GM23248 (cell line): ENCODE measurements around the gene SPTBN5. TPM values are rescaled to one million over a fixed set of nuclear protein-coding genes. Genes with fewer than 3 reads are reported as not detected.

Source experiments
- DNase-seq: peaks from one replicate; pipeline ENCODE4 v3.0.0-alpha.2; 2015
- H2AFZ ChIP-seq: fragments of 200-600 bp; sonication (generic); 2 replicates; pipeline ENCODE4 v1.6.1; 2016; ENCODE audit warnings: antibody characterized with exemption
- H3F3A ChIP-seq: fragments of 200-600 bp; sonication (generic); 2 replicates; pipeline ENCODE4 v1.6.1; 2016; ENCODE audit warnings: mild to moderate bottlenecking, antibody characterized with exemption, mixed run types; ENCODE audit not compliant: insufficient read depth
- H3K27ac ChIP-seq: fragments of 200-600 bp; sonication (generic); 2 replicates; pipeline ENCODE4 v1.5.1; 2016; ENCODE audit warnings: mild to moderate bottlenecking
- H3K27me3 ChIP-seq: fragments of 200-600 bp; sonication (generic); replicated peaks from 2 replicates; pipeline ENCODE4 v1.6.1; 2016; ENCODE audit warnings: mild to moderate bottlenecking; ENCODE audit not compliant: insufficient read depth
- H3K36me3 ChIP-seq: fragments of 200-600 bp; sonication (generic); 2 replicates; pipeline ENCODE4 v1.6.1; 2016; ENCODE audit warnings: low read depth, mild to moderate bottlenecking
- H3K4me1 ChIP-seq: fragments of 200-600 bp; sonication (generic); 2 replicates; pipeline ENCODE4 v1.6.1; 2016; ENCODE audit warnings: mild to moderate bottlenecking; ENCODE audit not compliant: insufficient read depth
- H3K4me2 ChIP-seq: fragments of 200-600 bp; sonication (generic); one replicate; pipeline ENCODE4 v1.6.1; 2016; ENCODE audit warnings: mild to moderate bottlenecking; ENCODE audit not compliant: unreplicated experiment
- H3K4me3 ChIP-seq: fragments of 200-600 bp; sonication (generic); 2 replicates; pipeline ENCODE4 v1.5.1; 2016; ENCODE audit warnings: mild to moderate bottlenecking
- H3K79me2 ChIP-seq: fragments of 200-600 bp; sonication (generic); 2 replicates; pipeline ENCODE4 v1.6.1; 2016; ENCODE audit warnings: mild to moderate bottlenecking; ENCODE audit not compliant: insufficient read depth
- H3K9ac ChIP-seq: fragments of 200-600 bp; sonication (generic); 2 replicates; pipeline ENCODE4 v1.6.1; 2016; ENCODE audit warnings: mild to moderate bottlenecking
- H3K9me2 ChIP-seq: fragments of 200-600 bp; sonication (generic); 2 replicates; pipeline ENCODE4 v1.6.1; 2016; ENCODE audit warnings: mixed run types, mild to moderate bottlenecking, moderate library complexity; ENCODE audit not compliant: insufficient read depth
- H3K9me3 ChIP-seq: fragments of 200-600 bp; sonication (generic); one replicate; pipeline ENCODE4 v1.6.1; 2017; ENCODE audit warnings: low read depth
- H4K20me1 ChIP-seq: fragments of 200-600 bp; sonication (generic); 2 replicates; pipeline ENCODE4 v1.6.0; 2016; ENCODE audit not compliant: insufficient read depth
- EZH2 ChIP-seq: fragments of 200-600 bp; sonication (generic); IDR thresholded peaks from 2 replicates; pipeline ENCODE4 v1.6.1; 2018; ENCODE audit warnings: antibody characterized with exemption, mild to moderate bottlenecking; ENCODE audit not compliant: insufficient read depth, poor library complexity, severe bottlenecking
- EZH2phosphoT487 ChIP-seq: fragments of 200-600 bp; sonication (generic); IDR thresholded peaks from 2 replicates; pipeline ENCODE4 v1.6.1; 2018; ENCODE audit warnings: antibody characterized with exemption, moderate library complexity, mild to moderate bottlenecking, low read depth; ENCODE audit not compliant: insufficient read depth
- WGBS, 2 experiments: methylation state at CpG; one replicate each; pipeline ENCODE4 v1.1.6; 2015 to 2017; ENCODE audit warnings: low lambda C conversion rate in 2 of 2, low coverage in 1 of 2; ENCODE audit errors: missing lambda C conversion rate in 2 of 2; 5-methylcytosine and 5-hydroxymethylcytosine counted together
- in situ Hi-C: fragments of 300-500 bp; cut with MboI; formaldehyde crosslinking; loops from 2 replicates; pipeline ENCODE4 v1.15.0; 2020
- polyA plus RNA-seq: library from polyadenylated mRNA; unstranded; fragments of >200 nt; fragmentation: Nextera tagmentation; extraction: Ambion mirVana; gene quantifications from 2 replicates; pipeline ENCODE4 v1.2.1, GENCODE V29; 2016
- total RNA-seq: library from RNA; depleted of rRNA; stranded (reverse); fragments of >200 nt; shearing (Covaris generic); gene quantifications from 2 replicates; pipeline ENCODE4 v1.2.3, GENCODE V29; 2014

The SPTBN5 gene
- total and polyA plus RNA-seq, 2 experiments from 2014 or later = 0.03 to 0.11 TPM

- in situ Hi-C loops = no loop called here
- Histone ChIP-seq H3F3A (no peaks in the 10 kb centered on the region), H3K4me3 (no peak overlapping the region), H3K4me1 (no peaks in the 10 kb centered on the region), H3K9me2 (no peaks in the 10 kb centered on the region), H3K36me3 (no peaks in the 10 kb centered on the region), H3K9ac (no peak overlapping the region), H3K4me2 (no peak overlapping the region), H4K20me1 (no peaks in the 10 kb centered on the region), H3K27me3 (no peaks in the 10 kb centered on the region), H3K27ac (no peak overlapping the region), H3K79me2 (no peaks in the 10 kb centered on the region), H3K9me3 (no peaks in the 10 kb centered on the region), H2AFZ (no peak overlapping the region)
- 82 to 92% methylated on average over 12 of the region's 12 CpGs for WGBS, 2 experiments
- no peak for DNase-seq
- no peak for TF ChIP-seq EZH2phosphoT487
- no peak for TF ChIP-seq EZH2
Measured at GRCh38 chr15:41856716-41857115, 37.1 kb downstream of the SPTBN5 start.

GRCh38 chr15:41856262-41856661 is 37.6 kb downstream of the SPTBN5 start:
- Histone ChIP-seq H2AFZ (no peak overlapping the region), H3K9ac (no peak overlapping the region), H3K4me3 (no peak overlapping the region), H3K9me3 (no peaks in the 10 kb centered on the region), H3K27ac (no peak overlapping the region), H3K4me2 (no peak overlapping the region), H3K4me1 (no peaks in the 10 kb centered on the region), H3K9me2 (no peaks in the 10 kb centered on the region), H3K36me3 (no peaks in the 10 kb centered on the region), H3K79me2 (no peaks in the 10 kb centered on the region), H3F3A (no peaks in the 10 kb centered on the region), H3K27me3 (no peaks in the 10 kb centered on the region), H4K20me1 (no peaks in the 10 kb centered on the region)
- in situ Hi-C loops = no loop called here
- 81 to 87% methylated on average over 16 to 17 of the region's 17 CpGs for WGBS, 2 experiments
- TF ChIP-seq EZH2phosphoT487 (no peak), EZH2 (no peak)
- no peak for DNase-seq

DNA sequence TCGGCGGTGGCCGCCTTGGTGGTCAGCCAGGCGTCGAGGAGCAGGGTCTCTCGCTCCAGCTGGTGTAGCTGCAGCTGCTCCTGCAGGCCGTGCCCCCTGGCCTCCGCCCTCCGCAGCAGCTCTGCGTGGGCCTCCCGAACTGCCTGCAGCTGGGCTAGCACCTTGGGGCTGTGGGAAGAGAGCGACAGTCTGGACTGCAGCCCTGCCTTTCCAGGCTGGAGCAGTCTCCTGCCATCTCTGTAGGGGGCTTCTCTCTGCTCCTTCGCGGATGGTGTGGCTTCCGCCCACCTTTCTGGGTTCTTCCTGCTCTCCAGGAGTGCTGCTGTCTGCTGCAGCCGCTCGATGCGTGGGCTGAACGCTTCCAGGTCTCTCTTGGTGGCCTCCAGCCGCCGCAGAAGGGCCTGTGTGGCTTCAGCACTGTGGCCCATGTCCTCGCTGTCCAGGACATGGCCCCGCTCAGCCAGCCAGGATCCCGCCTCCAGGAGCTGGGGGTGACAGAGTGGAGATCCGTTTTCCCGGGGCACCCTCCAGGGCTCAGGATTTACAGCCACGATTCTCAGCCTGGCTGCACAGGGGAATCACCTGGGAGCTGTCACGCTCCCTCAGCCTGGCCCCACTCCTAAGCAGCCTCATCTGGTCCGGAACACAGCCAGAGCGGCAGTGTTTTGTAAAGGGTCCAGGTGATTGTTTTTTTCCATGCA is 38.4 kb downstream of the SPTBN5 start:
- H3K27me3 ChIP-seq = no peaks in the 10 kb centered on the region
- no peaks in the 10 kb centered on the region for H3K36me3 ChIP-seq
- no peaks in the 10 kb centered on the region for H3K9me3 ChIP-seq
- no peaks in the 10 kb centered on the region for H3K9me2 ChIP-seq
- TF ChIP-seq EZH2phosphoT487 = no peak
- no peak for TF ChIP-seq EZH2
- H3K9ac ChIP-seq = no peak overlapping the region
- H3K4me2 ChIP-seq = no peak overlapping the region
- no peak for DNase-seq
- no peak overlapping the region for H2AFZ ChIP-seq
- no peaks in the 10 kb centered on the region for H3K79me2 ChIP-seq
- H4K20me1 ChIP-seq = no peaks in the 10 kb centered on the region
- 78 to 81% methylated on average over 30 of the region's 30 CpGs for WGBS, 2 experiments
- H3K4me1 ChIP-seq = no peaks in the 10 kb centered on the region
- in situ Hi-C loops = no loop called here
- H3F3A ChIP-seq = no peaks in the 10 kb centered on the region
- H3K4me3 ChIP-seq = no peak overlapping the region
- no peak overlapping the region for H3K27ac ChIP-seq

DNA sequence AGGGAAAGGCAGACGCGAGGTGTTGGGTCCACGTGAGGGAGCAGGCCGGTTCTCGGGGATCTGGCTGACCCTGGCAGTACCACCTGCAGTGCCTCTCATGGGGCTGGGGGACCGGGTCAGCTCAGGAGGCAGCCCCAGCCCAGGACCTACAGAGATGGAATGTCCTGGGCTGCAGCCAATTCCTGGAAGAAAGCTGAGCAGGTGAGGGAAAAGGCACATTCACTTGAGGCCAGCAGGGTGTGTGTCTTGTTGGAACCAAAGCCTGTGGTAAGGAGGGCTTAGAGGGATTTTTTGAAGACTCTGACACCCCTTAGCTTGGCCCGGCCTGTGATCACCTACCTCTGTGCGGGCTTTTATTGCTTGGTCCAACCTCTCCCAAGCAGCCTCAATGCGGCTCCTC is 39.4 kb downstream of the SPTBN5 start:
- Histone ChIP-seq H3K9me3 (no peaks in the 10 kb centered on the region), H3K27ac (no peak overlapping the region), H2AFZ (no peak overlapping the region), H3K9me2 (no peaks in the 10 kb centered on the region), H3F3A (0 out of 2 replicates have a peak, but pooled peaks cover 3% of the 10 kb centered on the region), H3K4me2 (no peak overlapping the region), H3K27me3 (no peaks in the 10 kb centered on the region), H3K36me3 (no peaks in the 10 kb centered on the region), H3K4me1 (no peaks in the 10 kb centered on the region), H3K79me2 (no peaks in the 10 kb centered on the region), H3K4me3 (no peak overlapping the region), H3K9ac (no peak overlapping the region), H4K20me1 (no peaks in the 10 kb centered on the region)
- no peak for DNase-seq
- no peak for TF ChIP-seq EZH2
- no peak for TF ChIP-seq EZH2phosphoT487
- 88 to 90% methylated on average over 8 to 9 of the region's 9 CpGs for WGBS, 2 experiments
- in situ Hi-C loops = no loop called here

DNA sequence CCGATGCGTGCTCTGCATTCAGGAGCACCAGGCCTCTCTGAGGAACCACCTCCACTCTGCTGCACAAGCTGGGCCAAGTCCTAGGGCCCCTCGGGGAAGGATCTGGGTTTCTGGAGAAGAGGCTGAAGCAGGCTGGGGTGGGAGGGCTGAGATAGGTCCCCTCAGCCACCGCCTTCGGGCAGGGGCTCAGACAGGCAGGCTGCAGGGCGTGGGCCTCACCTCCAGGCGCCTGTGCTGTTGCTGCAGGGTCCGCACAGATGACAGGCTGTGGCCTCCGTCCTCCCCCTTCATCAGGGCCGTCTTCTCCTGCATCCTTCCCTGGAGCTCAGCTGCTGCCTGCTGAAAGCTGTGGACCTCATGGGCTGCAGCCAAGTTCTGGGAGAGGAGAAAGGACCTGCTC is 40.0 kb downstream of the SPTBN5 start:
- 85 to 86% methylated on average over 10 of the region's 10 CpGs for WGBS, 2 experiments
- Histone ChIP-seq H3K4me1 (no peaks in the 10 kb centered on the region), H3K36me3 (no peaks in the 10 kb centered on the region), H3K27me3 (no peaks in the 10 kb centered on the region), H3K27ac (no peak overlapping the region), H3K79me2 (no peaks in the 10 kb centered on the region), H3K4me3 (no peak overlapping the region), H3K4me2 (no peak overlapping the region), H4K20me1 (no peaks in the 10 kb centered on the region), H3K9me2 (no peaks in the 10 kb centered on the region), H2AFZ (no peak overlapping the region), H3F3A (0 out of 2 replicates have a peak, but pooled peaks cover 3% of the 10 kb centered on the region), H3K9ac (no peak overlapping the region), H3K9me3 (no peaks in the 10 kb centered on the region)
- TF ChIP-seq EZH2 = no peak
- no peak for TF ChIP-seq EZH2phosphoT487
- in situ Hi-C loops = no loop called here
- no peak for DNase-seq
